Kidney (tissue), 14 donors: ENCODE results near the gene TULP4. TPM values are rescaled to one million over a fixed set of nuclear protein-coding genes. Genes with fewer than 3 reads are reported as not detected.

Experiments used
- DNase-seq, 5 donors: peaks; one replicate each; pipeline ENCODE4 v3.0.0-alpha.2; 2013 to 2020
- FAIRE-seq: peaks from 2 replicates; lab custom pipeline; 2012; peaks lifted over from hg19 to GRCh38; lab: Jason Lieb, UNC
- H3K27ac ChIP-seq, 2 donors: one replicate each; pipeline ENCODE4 v1.7.0; 2013; ENCODE audit warnings: low read depth in 2 of 2, low read length in 2 of 2, inconsistent platforms in 1 of 2
- H3K27me3 ChIP-seq: one replicate; pipeline ENCODE4 v1.7.1; 2013; ENCODE audit warnings: low read length, inconsistent platforms; ENCODE audit not compliant: control insufficient read depth, insufficient read depth
- H3K36me3 ChIP-seq, 3 donors: one replicate each; pipeline versions ENCODE4 v1.7.0 to v1.7.1; 2013; ENCODE audit warnings: low read length in 3 of 3, control low read depth in 1 of 3, inconsistent platforms in 1 of 3; ENCODE audit not compliant: insufficient read depth in 3 of 3, control insufficient read depth in 2 of 3
- H3K4me1 ChIP-seq, 3 donors: one replicate each; pipeline versions ENCODE4 v1.7.0 to v1.7.1; 2013; ENCODE audit warnings: low read length in 3 of 3, inconsistent platforms in 1 of 3, low read depth in 1 of 3; ENCODE audit not compliant: control insufficient read depth in 2 of 3, insufficient read depth in 2 of 3
- H3K4me3 ChIP-seq, 3 donors: one replicate each; pipeline versions ENCODE4 v1.7.0 to v1.8.1; 2013; ENCODE audit warnings: low read length in 3 of 3, control low read depth in 1 of 3, inconsistent platforms in 1 of 3
- H3K9ac ChIP-seq, 3 donors: one replicate each; pipeline versions ENCODE4 v1.7.0 to v1.7.1; 2013; ENCODE audit warnings: low read length in 3 of 3, control low read depth in 1 of 3, inconsistent platforms in 1 of 3
- H3K9me3 ChIP-seq, 3 donors: one replicate each; pipeline versions ENCODE4 v1.7.0 to v1.7.1; 2013; ENCODE audit warnings: low read length in 3 of 3, control low read depth in 1 of 3, inconsistent platforms in 1 of 3; ENCODE audit not compliant: control insufficient read depth in 2 of 3, insufficient read depth in 1 of 3
- CTCF ChIP-seq: IDR thresholded peaks from 3 replicates; pipeline ENCODE4 v1.5.1; 2012; ENCODE audit warnings: mild to moderate bottlenecking, moderate library complexity, borderline replicate concordance; ENCODE audit not compliant: insufficient read depth; ENCODE audit errors: extremely low read depth
- intact Hi-C: fragments of 100-400 bp; cut with DNase I; formaldehyde crosslinking; loops from one replicate; pipeline ENCODE4 v1.11.1; 2022
- polyA plus RNA-seq: library from polyadenylated mRNA; stranded (reverse); fragments of 350-450 nt; fragmentation: Illumina TruSeq; extraction: RNeasy Lipid Tissue Mini Kit (QIAGEN cat#74804); gene quantifications from one replicate; pipeline ENCODE4 v1.2.3, GENCODE V29; 2014; ENCODE audit warnings: low read depth, low replicate concordance; ENCODE audit not compliant: insufficient read depth
- total RNA-seq: library from RNA; stranded (reverse); fragmentation: NEBNext Ultra II Directional; extraction: Animal tissue kit (Norgen Biotek cat#: 25700); gene quantifications from one replicate; pipeline ENCODE4 v1.2.1, GENCODE V29; 2021
- donor health status: control.
- donor health status: control.
- donor health status: control.
- donor health status: control.
- donor health status: control.
- donor health status: DM: yes; HTN: yes; CAD: no.
- donor health status: Normal renal cell carcinoma (clear cell type).

TULP4 gene
- total and polyA plus RNA-seq, 2 donors from 2014 or later: 3.3 to 114 TPM

- Histone ChIP-seq H3K9me3 (no peaks in the 10 kb centered on the region), H3K4me1 (peaks cover 0 to 7% (median 5%) of the 10 kb centered on the region in 3 donors), H3K27ac (peak overlapping the region; percentile 7 to 63), H3K36me3 (no peaks in the 10 kb centered on the region), H3K4me3 (no peak overlapping the region), H3K27me3 (no peaks in the 10 kb centered on the region), H3K9ac (no peak overlapping the region)
- no peak for TF ChIP-seq CTCF
- DNase-seq (no peak), FAIRE-seq (no peak)
- intact Hi-C loops: no loop called here
Observed at GRCh38 chr6:158405933-158406332, 93.7 kb downstream of the TULP4 start.

- DNase-seq (no peak), FAIRE-seq (no peak)
- Histone ChIP-seq H3K27ac (no peak overlapping the region), H3K4me3 (no peak overlapping the region), H3K9me3 (no peaks in the 10 kb centered on the region), H3K27me3 (no peaks in the 10 kb centered on the region), H3K4me1 (peaks cover 0 to 7% (median 5%) of the 10 kb centered on the region in 3 donors), H3K36me3 (no peaks in the 10 kb centered on the region), H3K9ac (no peak overlapping the region)
- intact Hi-C loops: no loop called here
- TF ChIP-seq CTCF: no peak
Observed at GRCh38 chr6:158406736-158407135, 94.5 kb downstream of the TULP4 start.

GRCh38 chr6:158408013-158408412 lies 95.7 kb downstream of the TULP4 start:
- Histone ChIP-seq H3K36me3 (peaks cover 0 to under 1% (median 0%) of the 10 kb centered on the region in 3 donors), H3K27ac (no peak overlapping the region), H3K4me3 (no peak overlapping the region), H3K9ac (no peak overlapping the region), H3K4me1 (peaks cover 0 to 7% (median 5%) of the 10 kb centered on the region in 3 donors), H3K27me3 (no peaks in the 10 kb centered on the region), H3K9me3 (no peaks in the 10 kb centered on the region)
- intact Hi-C loops: no loop called here
- no peak for DNase-seq
- no peak for FAIRE-seq
- no peak for TF ChIP-seq CTCF
